IMR-90 (cell line): ENCODE data around the gene SRRM4.

ENCODE experiments used
- CHD1 ChIP-seq: IDR thresholded peaks from 2 replicates; pipeline ENCODE4 v1.6.1; 2012; ENCODE audit warnings: low read depth, low read length, improper control_type of control experiment
- CTCF ChIP-seq: conservative IDR thresholded peaks from 2 replicates; pipeline ENCODE4 v1.5.1; 2012; ENCODE audit warnings: mild to moderate bottlenecking, low read depth, low read length, improper control_type of control experiment
- MXI1 ChIP-seq: IDR thresholded peaks from 2 replicates; pipeline ENCODE4 v1.6.1; 2012; ENCODE audit warnings: low read depth, mild to moderate bottlenecking, low read length, moderate library complexity, borderline replicate concordance
- POLR2A ChIP-seq: IDR thresholded peaks from 2 replicates; pipeline ENCODE4 v1.6.1; 2012; ENCODE audit warnings: mild to moderate bottlenecking, low read depth, low read length
- RAD21 ChIP-seq: IDR thresholded peaks from 2 replicates; pipeline ENCODE4 v1.6.1; 2012; ENCODE audit warnings: low read length, improper control_type of control experiment

DNA sequence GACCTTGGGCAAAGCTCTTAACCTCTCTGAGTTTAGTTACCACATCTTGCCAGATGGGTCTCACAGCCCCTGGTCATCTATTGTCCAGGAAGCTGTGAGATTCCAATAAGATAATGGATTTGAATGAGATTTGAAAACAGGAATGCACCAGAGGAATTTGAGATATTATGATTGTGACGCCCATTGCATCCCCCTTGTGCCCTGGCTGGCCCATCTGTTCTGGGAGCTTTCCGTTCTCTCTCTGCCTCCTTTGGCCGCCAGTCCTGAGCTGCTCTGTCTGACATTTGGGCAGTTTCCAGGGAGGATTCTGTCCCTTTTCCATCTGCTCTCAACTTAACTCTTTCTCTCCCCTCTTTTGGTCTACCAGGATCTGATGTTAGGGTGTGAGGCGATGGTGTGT is 24.6 kb downstream of the SRRM4 start:
- TF ChIP-seq CTCF (no peak), RAD21 (no peak), POLR2A (no peak), MXI1 (no peak), CHD1 (no peak)
